HEK293 (cell line): Measurements from ENCODE around the gene CUL9.

Source experiments
- ATF2 ChIP-seq: fragments of 450-650 bp; formaldehyde crosslinking; IDR thresholded peaks from 2 replicates; pipeline ENCODE4 v1.5.1; 2016; ENCODE audit warnings: missing biosample characterization, missing genetic modification characterization, low read depth
- ELK4 ChIP-seq: IDR thresholded peaks from 2 replicates; pipeline ENCODE4 v1.6.1; 2011; ENCODE audit warnings: mild to moderate bottlenecking, low read depth, low read length, borderline replicate concordance
- GLIS2 ChIP-seq: fragments of 450-650 bp; formaldehyde crosslinking; IDR thresholded peaks from 2 replicates; pipeline ENCODE4 v1.5.1; 2016; ENCODE audit warnings: missing biosample characterization, missing genetic modification characterization
- HOXD13 ChIP-seq: sonication (generic); formaldehyde crosslinking; IDR thresholded peaks from 2 replicates; pipeline ENCODE4 v1.8.0; 2022; ENCODE audit warnings: missing genetic modification reagents, borderline replicate concordance
- MEIS1 ChIP-seq: sonication (generic); formaldehyde crosslinking; IDR thresholded peaks from 2 replicates; pipeline ENCODE4 v1.8.1; 2022; ENCODE audit warnings: missing genetic modification reagents, mild to moderate bottlenecking, borderline replicate concordance
- PATZ1 ChIP-seq: fragments of 450-650 bp; formaldehyde crosslinking; IDR thresholded peaks from 2 replicates; pipeline ENCODE4 v1.5.1; 2016; ENCODE audit warnings: missing biosample characterization, missing genetic modification characterization
- SCRT1 ChIP-seq: fragments of 450-650 bp; formaldehyde crosslinking; IDR thresholded peaks from 2 replicates; pipeline ENCODE4 v1.5.1; 2016; ENCODE audit warnings: missing biosample characterization, missing genetic modification characterization, borderline replicate concordance
- SETDB1 ChIP-seq: IDR thresholded peaks from one replicate; pipeline ENCODE4 v1.6.1; 2017; ENCODE audit warnings: mild to moderate bottlenecking, low read length, moderate library complexity, mixed read lengths; ENCODE audit not compliant: insufficient read length
- ZFP41 ChIP-seq: fragments of 450-650 bp; formaldehyde crosslinking; IDR thresholded peaks from 2 replicates; pipeline ENCODE4 v1.5.1; 2016; ENCODE audit warnings: missing biosample characterization, missing genetic modification characterization, borderline replicate concordance
- ZNF132 ChIP-seq: fragments of 450-650 bp; formaldehyde crosslinking; IDR thresholded peaks from 2 replicates; pipeline ENCODE4 v1.5.1; 2017; ENCODE audit warnings: missing biosample characterization, missing genetic modification characterization, borderline replicate concordance
- ZNF138 ChIP-seq: fragments of 450-650 bp; formaldehyde crosslinking; IDR thresholded peaks from 2 replicates; pipeline ENCODE4 v1.5.1; 2016; ENCODE audit warnings: missing biosample characterization, missing genetic modification characterization, borderline replicate concordance
- ZNF155 ChIP-seq: fragments of 450-650 bp; formaldehyde crosslinking; IDR thresholded peaks from 2 replicates; pipeline ENCODE4 v1.5.1; 2016; ENCODE audit warnings: missing biosample characterization, missing genetic modification characterization
- ZNF324 ChIP-seq: fragments of 450-650 bp; formaldehyde crosslinking; IDR thresholded peaks from 2 replicates; pipeline ENCODE4 v1.5.1; 2016; ENCODE audit warnings: missing biosample characterization, missing genetic modification characterization
- ZNF341 ChIP-seq: fragments of 450-650 bp; formaldehyde crosslinking; IDR thresholded peaks from 2 replicates; pipeline ENCODE4; 2016; ENCODE audit warnings: low read depth, missing biosample characterization, missing genetic modification characterization
- ZNF362 ChIP-seq: fragments of 450-650 bp; formaldehyde crosslinking; IDR thresholded peaks from 2 replicates; pipeline ENCODE4 v1.5.1; 2016; ENCODE audit warnings: missing biosample characterization, missing genetic modification characterization
- ZNF548 ChIP-seq: fragments of 450-650 bp; formaldehyde crosslinking; IDR thresholded peaks from 2 replicates; pipeline ENCODE4 v1.5.1; 2016; ENCODE audit warnings: missing biosample characterization, missing genetic modification characterization
- ZNF549 ChIP-seq: fragments of 450-650 bp; IDR thresholded peaks from 2 replicates; pipeline ENCODE4 v1.5.1; 2018; ENCODE audit warnings: missing biosample characterization, missing genetic modification characterization, mild to moderate bottlenecking, inconsistent platforms, moderate library complexity
- ZNF555 ChIP-seq: fragments of 450-650 bp; formaldehyde crosslinking; conservative IDR thresholded peaks from 2 replicates; pipeline ENCODE4 v1.5.1; 2017; ENCODE audit warnings: missing biosample characterization, mild to moderate bottlenecking, missing genetic modification characterization, inconsistent platforms
- ZNF596 ChIP-seq: fragments of 450-650 bp; IDR thresholded peaks from 2 replicates; pipeline ENCODE4 v1.5.0; 2018; ENCODE audit warnings: missing biosample characterization, mild to moderate bottlenecking, missing genetic modification characterization, moderate library complexity
- ZNF610 ChIP-seq: fragments of 450-650 bp; formaldehyde crosslinking; IDR thresholded peaks from 2 replicates; pipeline ENCODE4 v1.5.1; 2016; ENCODE audit warnings: missing biosample characterization, missing genetic modification characterization, borderline replicate concordance
- ZNF624 ChIP-seq: fragments of 450-650 bp; formaldehyde crosslinking; IDR thresholded peaks from 2 replicates; pipeline ENCODE4 v1.5.1; 2017; ENCODE audit warnings: missing biosample characterization, missing genetic modification characterization
- ZNF639 ChIP-seq: fragments of 450-650 bp; formaldehyde crosslinking; IDR thresholded peaks from 2 replicates; pipeline ENCODE4 v1.5.1; 2016; ENCODE audit warnings: missing biosample characterization, missing genetic modification characterization
- ZNF677 ChIP-seq: fragments of 450-650 bp; IDR thresholded peaks from 2 replicates; pipeline ENCODE4 v1.5.0; 2018; ENCODE audit warnings: missing biosample characterization, mild to moderate bottlenecking, missing genetic modification characterization, moderate library complexity
- ZNF692 ChIP-seq: fragments of 450-650 bp; formaldehyde crosslinking; IDR thresholded peaks from 2 replicates; pipeline ENCODE4 v1.5.1; 2016; ENCODE audit warnings: missing biosample characterization, missing genetic modification characterization
- ZSCAN4 ChIP-seq: fragments of 450-650 bp; formaldehyde crosslinking; IDR thresholded peaks from 2 replicates; pipeline ENCODE4 v1.5.1; 2017; ENCODE audit warnings: missing biosample characterization, missing genetic modification characterization

The CUL9 gene

GRCh38 chr6:43247114-43247999 lies 65.4 kb downstream of the CUL9 start (continued):
- peak; percentile 98 for TF ChIP-seq PATZ1
- no peak for TF ChIP-seq HOXD13 (CRISPR knock-in tag)
- TF ChIP-seq ZNF341 (tag by site-specific recombination): peak; percentile 87
- TF ChIP-seq ZNF692 (tag by site-specific recombination): peak; percentile 21; the same call in 1 of the 2 replicates
- no peak for TF ChIP-seq SETDB1
- TF ChIP-seq SCRT1: no peak
- no peak for TF ChIP-seq ZNF555 (tag by site-specific recombination)
- TF ChIP-seq MEIS1 (CRISPR knock-in tag): no peak
- TF ChIP-seq ZNF596: no peak
- no peak for TF ChIP-seq ZNF548 (tag by site-specific recombination)
- TF ChIP-seq ZNF677 (tag by site-specific recombination): no peak
- no peak for TF ChIP-seq ZNF639 (tag by site-specific recombination)
- no peak for TF ChIP-seq ZNF138 (tag by site-specific recombination)
- no peak for TF ChIP-seq ZNF155 (tag by site-specific recombination)
- TF ChIP-seq ATF2: no peak
- peak; percentile 96 for TF ChIP-seq ZSCAN4 (tag by site-specific recombination)
- TF ChIP-seq ZFP41 (tag by site-specific recombination): no peak
- peak; percentile 37 for TF ChIP-seq GLIS2 (tag by site-specific recombination)
- no peak for TF ChIP-seq ELK4
- TF ChIP-seq ZNF610 (tag by site-specific recombination): no peak
- no peak for TF ChIP-seq ZNF624 (tag by site-specific recombination)
- no peak for TF ChIP-seq ZNF362 (tag by site-specific recombination)
- TF ChIP-seq ZNF324 (tag by site-specific recombination): peak; percentile 63; the same call in 1 of the 2 replicates
- TF ChIP-seq ZNF132 (tag by site-specific recombination): no peak
- TF ChIP-seq ZNF549 (tag by site-specific recombination): no peak
